Measurements from ENCODE around the gene PTPRH.

PTPRH gene

GRCh38 chr19:55246462-55247451 is 37.5 kb upstream of the PTPRH start:
- no peak for DNase-seq

GRCh38 chr19:55245236-55245904 is 36.1 kb upstream of the PTPRH start:
- DNase-seq: no peak

- DNase-seq: no peak
Observed at GRCh38 chr19:55244004-55244680, 34.8 kb upstream of the PTPRH start.

- DNase-seq: no peak
Observed at GRCh38 chr19:55242517-55242916, 33.2 kb upstream of the PTPRH start.

GRCh38 chr19:55241935-55242464 is 32.7 kb upstream of the PTPRH start:
- DNase-seq: no peak

- no peak for DNase-seq
Observed at GRCh38 chr19:55241143-55241934, 32.0 kb upstream of the PTPRH start.

- no peak for DNase-seq
Observed at GRCh38 chr19:55240713-55241020, 31.4 kb upstream of the PTPRH start.

GRCh38 chr19:55239004-55239403 is 29.7 kb upstream of the PTPRH start:
- no peak for DNase-seq

- DNase-seq: no peak
Observed at GRCh38 chr19:55238030-55238429, 28.7 kb upstream of the PTPRH start.

- no peak for DNase-seq
Observed at GRCh38 chr19:55232986-55233385, 23.7 kb upstream of the PTPRH start.

GRCh38 chr19:55232286-55232602 is 22.9 kb upstream of the PTPRH start:
- DNase-seq: no peak

GRCh38 chr19:55231391-55232285 is 22.3 kb upstream of the PTPRH start:
- no peak for DNase-seq

- DNase-seq: no peak
Observed at GRCh38 chr19:55230780-55231179, 21.5 kb upstream of the PTPRH start.

GRCh38 chr19:55230329-55230728 is 21.0 kb upstream of the PTPRH start:
- DNase-seq: no peak

GRCh38 chr19:55229789-55230182 is 20.5 kb upstream of the PTPRH start:
- no peak for DNase-seq

GRCh38 chr19:55229145-55229788 is 20.0 kb upstream of the PTPRH start:
- DNase-seq: no peak

- DNase-seq: no peak
Observed at GRCh38 chr19:55228403-55229031, 19.2 kb upstream of the PTPRH start, which contains the start of gene TMEM86B. Gene TMEM86B, minus strand, starts transcription at chr19:55228763. Its CDS starts 22 bp downstream, at chr19:55228741.

- no peak for DNase-seq
Observed at GRCh38 chr19:55228015-55228391, 18.7 kb upstream of the PTPRH start.

GRCh38 chr19:55227241-55228014 is 18.1 kb upstream of the PTPRH start:
- no peak for DNase-seq

GRCh38 chr19:55226788-55227187 is 17.5 kb upstream of the PTPRH start:
- DNase-seq: no peak

All from NCI-H1436 (cell line).